Psoas muscle (tissue), 8 donors: ENCODE measurements around the gene COL23A1. TPM values are rescaled to one million over a fixed set of nuclear protein-coding genes. Genes with fewer than 3 reads are reported as not detected.
"Not testable (repeated sequence)": the region's sequence is repeated elsewhere in the genome, so short reads cannot be mapped to it uniquely, and the experiment has no call there.

Source experiments
- ATAC-seq, 4 donors: fragments of 200-7000 bp; cut with Tn5 transposase; one replicate each; pipeline ENCODE4 v1.9.1; 2020; ENCODE audit warnings: moderate library complexity in 3 of 4, mild to moderate bottlenecking in 2 of 4
- DNase-seq, 2 donors: peaks; one replicate each; pipeline ENCODE4 v3.0.0-alpha.2; 2020
- H3K27ac ChIP-seq: fragments of 200-600 bp; one replicate; pipeline ENCODE4 v1.8.0; 2022
- H3K27me3 ChIP-seq, 3 donors: fragments of 200-600 bp in 1 of 3; one replicate each; pipeline versions ENCODE4 v1.6.1 to v1.8.0; 2013 to 2022; ENCODE audit warnings: low read length in 2 of 3, mild to moderate bottlenecking in 2 of 3, moderate library complexity in 1 of 3; ENCODE audit not compliant: insufficient read depth in 3 of 3
- H3K36me3 ChIP-seq, 2 donors: fragments of 200-600 bp in 1 of 2; one replicate each; pipeline versions ENCODE4 v1.6.1 to v1.8.0; 2013 to 2022; ENCODE audit warnings: low read depth in 1 of 2, mild to moderate bottlenecking in 1 of 2, moderate library complexity in 1 of 2; ENCODE audit not compliant: insufficient read depth in 1 of 2
- H3K4me1 ChIP-seq: fragments of 200-600 bp; one replicate; pipeline ENCODE4 v1.8.0; 2022
- H3K4me3 ChIP-seq: fragments of 200-600 bp; one replicate; pipeline ENCODE4 v1.8.0; 2022; ENCODE audit warnings: mild to moderate bottlenecking
- H3K9me3 ChIP-seq: fragments of 200-600 bp; one replicate; pipeline ENCODE4 v1.8.0; 2022
- WGBS, 3 donors: extraction: QIAGEN DNeasy Blood & Tissue Kit; methylation state at CpG; one replicate each; pipeline versions ENCODE4 v1.1.6 to v1.1.7; 2013; 5-methylcytosine and 5-hydroxymethylcytosine counted together
- intact Hi-C, 2 donors: fragments of 100-400 bp; cut with DNase I; formaldehyde crosslinking; loops; one replicate each; pipeline versions ENCODE4 v1.11.0 to v1.14.2; 2022
- polyA plus RNA-seq, 3 donors: library from polyadenylated mRNA; stranded (reverse); fragments of 200-250 nt; gene quantifications; one replicate each; pipeline ENCODE4 v1.2.3, GENCODE V29; 2013
- total RNA-seq, 4 donors: library from RNA; stranded (reverse); fragmentation: NEBNext Ultra II Directional in 2 of 4; extraction: Animal tissue kit (Norgen Biotek cat#: 25700) in 2 of 4; gene quantifications; one replicate each; pipeline versions ENCODE4 v1.2.1 to v1.2.4, GENCODE V29; 2021 to 2023
- TF ChIP-seq, protein P1 (sequence below): fragments of 200-600 bp; IDR thresholded peaks from one replicate; pipeline ENCODE4 v1.8.0; 2022; ENCODE audit warnings: antibody characterized with exemption
- donor health status: healthy with polysubstance abuse.
- donor health status: DM: no; HTN: no; CAD: no; lungs with moderate emphysema.
- donor health status: Bipolar disorder and iron deficiency.
- donor health status: healthy.
- donor health status: DM: yes; HTN: yes; CAD: no.
- donor health status: DM: no; HTN: no; CAD: no.
- donor health status: DM: no; HTN: no; CAD: no.
- donor health status: DM: yes; HTN: yes; CAD: no.

The COL23A1 gene
- total and polyA plus RNA-seq, 7 donors, result 0.66 to 3.0 (median 1.2) TPM

DNA sequence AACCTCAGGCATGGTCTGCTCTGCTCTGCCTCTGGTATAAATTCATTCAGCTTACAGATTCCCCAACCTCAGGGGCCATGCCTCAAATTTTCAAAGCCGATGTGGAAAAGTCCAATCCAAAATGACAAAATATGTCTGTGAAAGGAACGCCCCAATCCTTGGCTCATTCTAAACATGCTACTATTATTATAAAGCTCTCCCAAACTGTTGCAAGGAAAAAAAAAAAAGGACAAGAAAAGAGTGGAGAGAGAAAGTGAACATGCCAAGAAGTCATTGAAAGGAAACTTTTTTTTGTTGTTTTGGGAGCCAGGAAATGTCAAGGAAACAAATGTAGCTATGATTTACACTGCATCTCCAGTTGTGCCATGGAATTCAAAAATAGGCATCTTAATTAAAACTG lies 3.8 kb downstream of the COL23A1 start:
- intact Hi-C loops, result loop anchor here in 1 of 2 donors (10.0 kb wide), 1 partner anchor 302 kb away; no protein-coding TSS in a partner anchor
- no peak overlapping the region for H3K4me3 ChIP-seq
- peaks cover 0 to 9% (median 2%) of the 10 kb centered on the region in 3 donors for H3K27me3 ChIP-seq
- TF ChIP-seq, protein P1, sequence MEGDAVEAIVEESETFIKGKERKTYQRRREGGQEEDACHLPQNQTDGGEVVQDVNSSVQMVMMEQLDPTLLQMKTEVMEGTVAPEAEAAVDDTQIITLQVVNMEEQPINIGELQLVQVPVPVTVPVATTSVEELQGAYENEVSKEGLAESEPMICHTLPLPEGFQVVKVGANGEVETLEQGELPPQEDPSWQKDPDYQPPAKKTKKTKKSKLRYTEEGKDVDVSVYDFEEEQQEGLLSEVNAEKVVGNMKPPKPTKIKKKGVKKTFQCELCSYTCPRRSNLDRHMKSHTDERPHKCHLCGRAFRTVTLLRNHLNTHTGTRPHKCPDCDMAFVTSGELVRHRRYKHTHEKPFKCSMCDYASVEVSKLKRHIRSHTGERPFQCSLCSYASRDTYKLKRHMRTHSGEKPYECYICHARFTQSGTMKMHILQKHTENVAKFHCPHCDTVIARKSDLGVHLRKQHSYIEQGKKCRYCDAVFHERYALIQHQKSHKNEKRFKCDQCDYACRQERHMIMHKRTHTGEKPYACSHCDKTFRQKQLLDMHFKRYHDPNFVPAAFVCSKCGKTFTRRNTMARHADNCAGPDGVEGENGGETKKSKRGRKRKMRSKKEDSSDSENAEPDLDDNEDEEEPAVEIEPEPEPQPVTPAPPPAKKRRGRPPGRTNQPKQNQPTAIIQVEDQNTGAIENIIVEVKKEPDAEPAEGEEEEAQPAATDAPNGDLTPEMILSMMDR, result no peak
- DNase-seq, result no peak
- no peak for ATAC-seq
- H3K9me3 ChIP-seq, result no peaks in the 10 kb centered on the region
- no peak overlapping the region for H3K27ac ChIP-seq
- H3K4me1 ChIP-seq, result peaks cover 9% of the 10 kb centered on the region
- H3K36me3 ChIP-seq, result no peaks in the 10 kb centered on the region
- WGBS, 3 donors, result 66 to 68% (median 68%) methylated on average over 2 of the region's 2 CpGs

DNA sequence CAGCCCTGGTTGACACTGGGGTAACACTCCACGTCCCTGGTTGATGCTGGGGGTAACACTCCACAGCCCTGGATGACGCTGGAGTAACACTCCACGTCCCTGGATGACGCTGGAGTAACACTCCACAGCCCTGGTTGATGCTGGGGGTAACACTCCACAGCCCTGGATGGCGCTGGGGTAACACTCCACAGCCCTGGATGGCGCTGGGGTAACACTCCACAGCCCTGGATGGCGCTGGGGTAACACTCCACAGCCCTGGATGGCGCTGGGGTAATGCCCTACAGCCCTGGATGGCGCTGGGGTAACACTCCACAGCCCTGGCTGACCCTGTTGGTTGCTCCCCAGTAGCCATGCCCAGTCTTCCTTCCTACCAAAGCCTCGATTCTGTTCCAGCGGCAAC lies 4.8 kb downstream of the COL23A1 start:
- H3K27ac ChIP-seq, DNase-seq, H3K36me3 ChIP-seq, H3K4me1 ChIP-seq, H3K4me3 ChIP-seq, H3K27me3 ChIP-seq, H3K9me3 ChIP-seq: not testable (repeated sequence)
- peak in 3 of 4 donors; percentile 24 to 78 (median 61) for ATAC-seq
- 81 to 87% (median 85%) methylated on average over 11 of the region's 11 CpGs for WGBS, 3 donors
- intact Hi-C loops, result loop anchor here in 1 of 2 donors (10.0 kb wide), 1 partner anchor 301 kb away; no protein-coding TSS in a partner anchor

- intact Hi-C loops, result loop anchor here in 1 of 2 donors (10.0 kb wide), 1 partner anchor 298 kb away; no protein-coding TSS in a partner anchor
- ATAC-seq, result no peak
- H3K27ac ChIP-seq, result no peak overlapping the region
- H3K4me3 ChIP-seq, result no peak overlapping the region
- no peaks in the 10 kb centered on the region for H3K9me3 ChIP-seq
- DNase-seq, result no peak
- H3K27me3 ChIP-seq, result peaks cover 0 to 12% (median 4%) of the 10 kb centered on the region in 3 donors
- no peaks in the 10 kb centered on the region for H3K4me1 ChIP-seq
- H3K36me3 ChIP-seq, result no peaks in the 10 kb centered on the region
- TF ChIP-seq, protein P1, result no peak
- 79 to 82% (median 79%) methylated on average over 8 of the region's 8 CpGs for WGBS, 3 donors
These were observed 6.9 kb downstream of the COL23A1 start for GRCh38 chr5:178583279-178583678.

- Histone ChIP-seq H3K27me3 (peaks cover 0 to 21% (median 7%) of the 10 kb centered on the region in 3 donors), H3K9me3 (no peaks in the 10 kb centered on the region), H3K4me1 (no peaks in the 10 kb centered on the region), H3K36me3 (no peaks in the 10 kb centered on the region), H3K4me3 (no peak overlapping the region), H3K27ac (no peak overlapping the region)
- no peak for ATAC-seq
- intact Hi-C loops, result loop anchor here in 1 of 2 donors (10.0 kb wide), 1 partner anchor 297 kb away; no protein-coding TSS in a partner anchor
- TF ChIP-seq, protein P1, result no peak
- whole genome bisulfite sequencing, 3 donors, result 80 to 89% (median 83%) methylated on average over 13 of the region's 13 CpGs
- no peak for DNase-seq
These were observed 7.9 kb downstream of the COL23A1 start for GRCh38 chr5:178582291-178582690.

- Histone ChIP-seq H3K27ac (no peak overlapping the region), H3K36me3 (no peaks in the 10 kb centered on the region), H3K4me3 (no peak overlapping the region), H3K4me1 (no peaks in the 10 kb centered on the region), H3K27me3 (peaks cover 0 to 27% (median 13%) of the 10 kb centered on the region in 3 donors), H3K9me3 (no peaks in the 10 kb centered on the region)
- WGBS, 3 donors, result 79 to 85% (median 80%) methylated on average over 3 of the region's 3 CpGs
- DNase-seq (no peak), ATAC-seq (no peak)
- TF ChIP-seq, protein P1, result no peak
- intact Hi-C loops, result loop anchor here in 1 of 2 donors (10.0 kb wide), 1 partner anchor 297 kb away; no protein-coding TSS in a partner anchor
These were observed 8.6 kb downstream of the COL23A1 start for GRCh38 chr5:178581621-178582020.
